ENCODE results near the gene ZNF18. TPM values are rescaled to one million over a fixed set of nuclear protein-coding genes. Genes with fewer than 3 reads are reported as not detected.

The ZNF18 gene
- total and polyA plus RNA-seq, 2 of the 13 experiments (the other 11 are each of a cell fraction or from before 2014, with no cell fraction given) = 2.4 to 5.4 TPM

- TF ChIP-seq HNF1A (IDR thresholded peaks at IDR 0.05; ENCODE audit: low read depth) (no peak), HNF1A (CRISPR knock-in tag; IDR thresholded peaks at IDR 0.05; ENCODE audit: borderline replicate concordance) (0 out of 2 replicates have a peak, but pooled peaks have one; percentile 38), ZNF709 (CRISPR knock-in tag; IDR thresholded peaks at IDR 0.05) (0 out of 2 replicates have a peak, but pooled peaks have one; percentile 40), SAP130 (CRISPR knock-in tag; IDR thresholded peaks at IDR 0.05; ENCODE audit: low read depth) (peak; percentile 39), BORCS8-MEF2B (CRISPR knock-in tag; IDR thresholded peaks at IDR 0.05) (0 out of 2 replicates have a peak, but pooled peaks have one; percentile 34), ZKSCAN1 (IDR thresholded peaks at IDR 0.05; ENCODE audit: low read length) (no peak), POLR2AphosphoS5 (IDR thresholded peaks at IDR 0.05; ENCODE audit: low read depth, low read length) (peak; percentile 70), HES4 (CRISPR knock-in tag; IDR thresholded peaks at IDR 0.05; ENCODE audit: borderline replicate concordance) (peak; percentile 86; the same call in 1 of the 2 replicates), ZNF225 (CRISPR knock-in tag; IDR thresholded peaks at IDR 0.05) (no peak)
- TF ChIP-seq, protein P1, sequence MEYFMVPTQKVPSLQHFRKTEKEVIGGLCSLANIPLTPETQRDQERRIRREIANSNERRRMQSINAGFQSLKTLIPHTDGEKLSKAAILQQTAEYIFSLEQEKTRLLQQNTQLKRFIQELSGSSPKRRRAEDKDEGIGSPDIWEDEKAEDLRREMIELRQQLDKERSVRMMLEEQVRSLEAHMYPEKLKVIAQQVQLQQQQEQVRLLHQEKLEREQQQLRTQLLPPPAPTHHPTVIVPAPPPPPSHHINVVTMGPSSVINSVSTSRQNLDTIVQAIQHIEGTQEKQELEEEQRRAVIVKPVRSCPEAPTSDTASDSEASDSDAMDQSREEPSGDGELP (IDR thresholded peaks at IDR 0.05; ENCODE audit: borderline replicate concordance, low read depth) = peak; percentile 39; the same call in 1 of the 2 replicates
- TF ChIP-seq, protein P2, sequence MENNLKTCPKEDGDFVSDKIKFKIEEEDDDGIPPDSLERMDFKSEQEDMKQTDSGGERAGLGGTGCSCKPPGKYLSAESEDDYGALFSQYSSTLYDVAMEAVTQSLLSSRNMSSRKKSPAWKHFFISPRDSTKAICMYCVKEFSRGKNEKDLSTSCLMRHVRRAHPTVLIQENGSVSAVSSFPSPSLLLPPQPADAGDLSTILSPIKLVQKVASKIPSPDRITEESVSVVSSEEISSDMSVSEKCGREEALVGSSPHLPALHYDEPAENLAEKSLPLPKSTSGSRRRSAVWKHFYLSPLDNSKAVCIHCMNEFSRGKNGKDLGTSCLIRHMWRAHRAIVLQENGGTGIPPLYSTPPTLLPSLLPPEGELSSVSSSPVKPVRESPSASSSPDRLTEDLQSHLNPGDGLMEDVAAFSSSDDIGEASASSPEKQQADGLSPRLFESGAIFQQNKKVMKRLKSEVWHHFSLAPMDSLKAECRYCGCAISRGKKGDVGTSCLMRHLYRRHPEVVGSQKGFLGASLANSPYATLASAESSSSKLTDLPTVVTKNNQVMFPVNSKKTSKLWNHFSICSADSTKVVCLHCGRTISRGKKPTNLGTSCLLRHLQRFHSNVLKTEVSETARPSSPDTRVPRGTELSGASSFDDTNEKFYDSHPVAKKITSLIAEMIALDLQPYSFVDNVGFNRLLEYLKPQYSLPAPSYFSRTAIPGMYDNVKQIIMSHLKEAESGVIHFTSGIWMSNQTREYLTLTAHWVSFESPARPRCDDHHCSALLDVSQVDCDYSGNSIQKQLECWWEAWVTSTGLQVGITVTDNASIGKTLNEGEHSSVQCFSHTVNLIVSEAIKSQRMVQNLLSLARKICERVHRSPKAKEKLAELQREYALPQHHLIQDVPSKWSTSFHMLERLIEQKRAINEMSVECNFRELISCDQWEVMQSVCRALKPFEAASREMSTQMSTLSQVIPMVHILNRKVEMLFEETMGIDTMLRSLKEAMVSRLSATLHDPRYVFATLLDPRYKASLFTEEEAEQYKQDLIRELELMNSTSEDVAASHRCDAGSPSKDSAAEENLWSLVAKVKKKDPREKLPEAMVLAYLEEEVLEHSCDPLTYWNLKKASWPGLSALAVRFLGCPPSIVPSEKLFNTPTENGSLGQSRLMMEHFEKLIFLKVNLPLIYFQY (CRISPR knock-in tag; IDR thresholded peaks at IDR 0.05; ENCODE audit: borderline replicate concordance) = peak; percentile 40; the same call in 1 of the 2 replicates
Measured at GRCh38 chr17:12020642-12021622, 23.7 kb upstream of the ZNF18 start, which contains the start of gene MAP2K4 (continued).

Measured in HepG2 (cell line).